Activated CD4-positive, alpha-beta T cell treated with anti-CD3 and anti-CD28 coated beads, Interleukin-2, amount 10 ng/mL, durations not matched to agents 24 days and 14 days (primary cell): ENCODE results near the gene SP100. TPM values are rescaled to one million over a fixed set of nuclear protein-coding genes. Genes with fewer than 3 reads are reported as not detected.
"Not testable (repeated sequence)": the region's sequence is repeated elsewhere in the genome, so short reads cannot be mapped to it uniquely, and the experiment has no call there.

Source experiments
- DNase-seq: peaks from one replicate; pipeline ENCODE4 v3.0.0; 2022
- H3K27ac Mint-ChIP-seq: one replicate; pipeline ENCODE4 v1.8.0; 2022; ENCODE audit warnings: mild to moderate bottlenecking, mixed read lengths
- H3K27me3 Mint-ChIP-seq: one replicate; pipeline ENCODE4 v1.8.0; 2022; ENCODE audit warnings: mixed read lengths
- H3K36me3 Mint-ChIP-seq: one replicate; pipeline ENCODE4 v1.8.0; 2022; ENCODE audit warnings: low read depth, mild to moderate bottlenecking, mixed read lengths
- H3K4me1 Mint-ChIP-seq: one replicate; pipeline ENCODE4 v1.8.0; 2021; ENCODE audit warnings: mixed read lengths
- H3K4me3 Mint-ChIP-seq: one replicate; pipeline ENCODE4 v1.8.0; 2022; ENCODE audit warnings: mild to moderate bottlenecking, moderate library complexity, mixed read lengths
- H3K9me3 Mint-ChIP-seq: one replicate; pipeline ENCODE4 v1.8.0; 2021; ENCODE audit warnings: mixed read lengths
- intact Hi-C: fragments of 100-400 bp; cut with micrococcal nuclease; formaldehyde crosslinking; loops from one replicate; pipeline ENCODE4 v1.15.1; 2023
- total RNA-seq: library from RNA; stranded (reverse); gene quantifications from 2 replicates; pipeline ENCODE4 v1.2.3, GENCODE V29; 2022

Gene SP100
- total RNA-seq, 1 donor from 2014 or later = 165 TPM

DNA sequence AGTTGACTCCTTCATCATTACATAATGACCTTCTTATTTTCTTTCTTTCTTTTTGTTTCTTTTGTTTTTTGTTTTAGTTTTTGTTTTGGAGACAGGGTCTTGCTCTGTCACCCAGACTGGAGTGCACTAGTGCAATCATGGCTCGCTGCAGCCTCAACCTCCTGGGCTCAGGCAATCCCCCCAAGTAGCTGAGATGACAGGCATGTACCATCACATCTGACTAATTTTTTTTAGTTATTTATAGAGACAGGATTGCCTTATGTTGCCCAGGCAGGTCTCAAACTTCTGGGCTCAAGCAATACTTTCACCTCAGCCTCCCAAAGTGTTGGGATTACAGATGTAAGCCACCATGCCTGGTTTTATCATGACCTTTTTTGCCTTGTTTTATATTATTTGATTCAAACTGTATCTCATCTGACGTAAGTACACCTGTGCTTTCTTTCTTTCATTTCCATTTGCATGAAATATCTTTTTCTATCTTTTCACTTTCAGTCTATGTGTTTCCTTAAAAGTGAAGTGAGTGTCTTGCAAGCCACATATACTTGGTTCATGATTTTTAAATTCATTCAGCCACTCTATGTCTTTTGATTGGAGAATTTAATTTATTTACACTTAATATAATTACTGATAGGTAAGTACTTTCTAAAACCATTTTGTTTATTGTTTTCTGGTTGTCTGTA lies 39.1 kb downstream of the SP100 start:
- Mint-ChIP-seq H3K36me3 (peaks cover 94% of the 10 kb centered on the region), H3K4me3 (no peak overlapping the region), H3K27me3 (no peaks in the 10 kb centered on the region), H3K4me1 (peaks cover 72% of the 10 kb centered on the region), H3K27ac (peak overlapping the region; percentile 46), H3K9me3 (peaks cover 33% of the 10 kb centered on the region)
- no peak for DNase-seq
- intact Hi-C loops = no loop called here

GRCh38 chr2:230457073-230457768 lies 41.2 kb downstream of the SP100 start:
- H3K27me3 Mint-ChIP-seq = no peaks in the 10 kb centered on the region
- peaks cover 93% of the 10 kb centered on the region for H3K36me3 Mint-ChIP-seq
- H3K4me3 Mint-ChIP-seq = peak overlapping the region; percentile 27
- peaks cover 63% of the 10 kb centered on the region for H3K4me1 Mint-ChIP-seq
- no peak for DNase-seq
- peak overlapping the region; percentile 78 for H3K27ac Mint-ChIP-seq
- peaks cover 29% of the 10 kb centered on the region for H3K9me3 Mint-ChIP-seq
- intact Hi-C loops = loop anchor here (1.0 kb wide), 1 partner anchor 9 kb away; no protein-coding TSS in a partner anchor

- Mint-ChIP-seq H3K36me3 (peaks cover 92% of the 10 kb centered on the region), H3K27ac (peak overlapping the region; percentile 78), H3K4me3 (peak overlapping the region; percentile 27), H3K27me3 (no peaks in the 10 kb centered on the region), H3K4me1 (peaks cover 63% of the 10 kb centered on the region), H3K9me3 (peaks cover 29% of the 10 kb centered on the region)
- no peak for DNase-seq
- intact Hi-C loops = loop anchor here (1.0 kb wide), 1 partner anchor 9 kb away; no protein-coding TSS in a partner anchor
Measured at GRCh38 chr2:230457793-230458192, 41.8 kb downstream of the SP100 start.

DNA sequence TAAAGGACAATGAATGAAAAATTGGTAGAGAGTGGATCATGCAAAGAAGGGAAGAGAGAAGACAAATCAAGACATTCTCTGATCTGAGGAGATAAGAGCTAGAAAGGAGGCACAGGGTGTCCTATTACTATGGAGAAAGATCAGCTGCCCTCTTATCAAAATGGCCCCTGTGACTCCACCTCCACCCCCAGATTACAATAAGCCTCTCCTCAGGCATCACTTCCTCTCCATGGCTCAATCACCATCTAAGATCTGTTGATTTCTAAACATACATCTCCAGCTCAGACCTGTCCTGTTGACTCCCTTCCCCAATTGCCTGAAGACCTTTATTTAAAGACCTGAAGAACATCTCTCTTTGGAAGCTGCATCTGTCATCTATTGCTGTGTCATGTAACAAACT lies 43.2 kb downstream of the SP100 start:
- intact Hi-C loops = no loop called here
- peak overlapping the region; percentile 78 for H3K27ac Mint-ChIP-seq
- peaks cover 50% of the 10 kb centered on the region for H3K4me1 Mint-ChIP-seq
- peaks cover 24% of the 10 kb centered on the region for H3K9me3 Mint-ChIP-seq
- no peak overlapping the region for H3K4me3 Mint-ChIP-seq
- H3K27me3 Mint-ChIP-seq = no peaks in the 10 kb centered on the region
- H3K36me3 Mint-ChIP-seq = peaks cover 92% of the 10 kb centered on the region
- no peak for DNase-seq

- Mint-ChIP-seq H3K4me3 (no peak overlapping the region), H3K4me1 (peaks cover 38% of the 10 kb centered on the region), H3K27me3 (no peaks in the 10 kb centered on the region), H3K9me3 (peaks cover 21% of the 10 kb centered on the region), H3K36me3 (peaks cover 82% of the 10 kb centered on the region), H3K27ac (peak overlapping the region; percentile 85)
- DNase-seq = no peak
- intact Hi-C loops = loop anchor here (5.0 kb wide), 2 partner anchors 111 to 326 kb away; no protein-coding TSS in a partner anchor
Measured at GRCh38 chr2:230471074-230471473, 55.1 kb downstream of the SP100 start.

DNA sequence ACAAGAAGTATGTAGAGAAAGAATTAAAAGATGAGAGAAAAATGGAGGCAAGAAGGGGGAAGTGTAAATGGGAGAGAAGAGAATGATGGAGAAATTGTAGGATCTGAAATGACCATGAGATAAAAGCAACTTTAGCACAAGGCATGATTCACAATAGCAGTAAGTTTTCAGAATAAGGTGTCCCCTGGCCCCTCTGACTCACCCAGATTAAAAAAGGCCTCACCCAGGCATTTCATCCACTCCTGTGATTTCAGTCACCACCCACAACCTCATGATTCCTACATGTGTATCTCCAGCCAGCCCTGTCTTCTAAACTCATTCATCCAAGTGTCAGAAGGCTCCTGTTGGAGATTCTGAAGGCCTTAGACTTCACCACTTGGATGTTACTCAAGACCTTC lies 56.6 kb downstream of the SP100 start:
- peak; percentile 72 for DNase-seq
- intact Hi-C loops = loop anchor here (1.0 to 5.0 kb wide), 5 partner anchors 26 to 325 kb away; partner anchors contain the start of gene SP100
- Mint-ChIP-seq H3K4me3 (peak overlapping the region; percentile 5), H3K36me3 (peaks cover 81% of the 10 kb centered on the region), H3K9me3 (peaks cover 17% of the 10 kb centered on the region), H3K27me3 (no peaks in the 10 kb centered on the region), H3K27ac (peak overlapping the region; percentile 85), H3K4me1 (peaks cover 34% of the 10 kb centered on the region)

- DNase-seq = peak; percentile 77
- peaks cover 36% of the 10 kb centered on the region for H3K4me1 Mint-ChIP-seq
- peaks cover 17% of the 10 kb centered on the region for H3K9me3 Mint-ChIP-seq
- H3K27me3 Mint-ChIP-seq = no peaks in the 10 kb centered on the region
- H3K4me3 Mint-ChIP-seq = peak overlapping the region; percentile 5
- peak overlapping the region; percentile 85 for H3K27ac Mint-ChIP-seq
- H3K36me3 Mint-ChIP-seq = peaks cover 78% of the 10 kb centered on the region
- intact Hi-C loops = loop anchor here (2.0 to 5.0 kb wide), 3 partner anchors 27 to 324 kb away; no protein-coding TSS in a partner anchor
Measured at GRCh38 chr2:230473378-230473777, 57.4 kb downstream of the SP100 start.

DNA sequence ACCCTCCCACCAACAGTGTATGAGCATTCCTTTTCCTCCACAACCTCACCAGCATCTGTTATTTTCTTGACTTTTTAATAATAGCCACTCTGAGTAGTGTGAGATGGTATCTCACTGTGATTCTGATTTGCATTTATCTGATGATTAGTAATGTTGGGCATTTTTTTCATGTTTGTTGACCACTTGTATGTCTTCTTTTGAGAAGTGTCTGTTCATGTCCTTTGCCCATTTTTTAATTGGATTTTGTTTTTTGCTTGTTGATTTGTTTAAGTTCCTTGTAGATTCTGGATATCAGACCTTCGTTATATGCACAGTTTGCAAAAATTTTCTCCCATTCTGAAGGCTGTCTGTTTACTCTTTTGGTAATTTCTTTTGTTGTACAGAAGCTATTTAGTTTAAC lies 59.1 kb downstream of the SP100 start:
- H3K36me3 Mint-ChIP-seq = peaks cover 84% of the 10 kb centered on the region
- intact Hi-C loops = no loop called here
- H3K27me3 Mint-ChIP-seq = no peaks in the 10 kb centered on the region
- no peak overlapping the region for H3K4me3 Mint-ChIP-seq
- DNase-seq = no peak
- peaks cover 37% of the 10 kb centered on the region for H3K4me1 Mint-ChIP-seq
- H3K27ac Mint-ChIP-seq = no peak overlapping the region
- H3K9me3 Mint-ChIP-seq = peaks cover 17% of the 10 kb centered on the region

GRCh38 chr2:230485801-230486341 lies 69.9 kb downstream of the SP100 start:
- DNase-seq = no peak
- H3K4me1 Mint-ChIP-seq = peaks cover 11% of the 10 kb centered on the region
- intact Hi-C loops = no loop called here
- H3K9me3 Mint-ChIP-seq = peaks cover 30% of the 10 kb centered on the region
- no peaks in the 10 kb centered on the region for H3K27me3 Mint-ChIP-seq
- H3K36me3 Mint-ChIP-seq = peaks cover 84% of the 10 kb centered on the region
- no peak overlapping the region for H3K4me3 Mint-ChIP-seq
- H3K27ac Mint-ChIP-seq = no peak overlapping the region

GRCh38 chr2:230491219-230491618 lies 75.2 kb downstream of the SP100 start:
- H3K27ac Mint-ChIP-seq, H3K4me3 Mint-ChIP-seq, intact Hi-C loops, DNase-seq, H3K27me3 Mint-ChIP-seq: not testable (repeated sequence)
- H3K9me3 Mint-ChIP-seq = peaks cover 24% of the 10 kb centered on the region
- peaks cover 31% of the 10 kb centered on the region for H3K4me1 Mint-ChIP-seq
- H3K36me3 Mint-ChIP-seq = peaks cover 93% of the 10 kb centered on the region

GRCh38 chr2:230492107-230492506 lies 76.1 kb downstream of the SP100 start:
- H3K27me3 Mint-ChIP-seq = no peaks in the 10 kb centered on the region
- H3K4me3 Mint-ChIP-seq = no peak overlapping the region
- intact Hi-C loops = no loop called here
- H3K4me1 Mint-ChIP-seq = peaks cover 38% of the 10 kb centered on the region
- DNase-seq = no peak
- H3K36me3 Mint-ChIP-seq = peaks cover 91% of the 10 kb centered on the region
- peaks cover 22% of the 10 kb centered on the region for H3K9me3 Mint-ChIP-seq
- peak overlapping the region; percentile 26 for H3K27ac Mint-ChIP-seq

- H3K4me1 Mint-ChIP-seq = peaks cover 43% of the 10 kb centered on the region
- peaks cover 11% of the 10 kb centered on the region for H3K9me3 Mint-ChIP-seq
- no peak for DNase-seq
- intact Hi-C loops = no loop called here
- H3K36me3 Mint-ChIP-seq = peaks cover 88% of the 10 kb centered on the region
- H3K4me3 Mint-ChIP-seq = no peak overlapping the region
- H3K27me3 Mint-ChIP-seq = no peaks in the 10 kb centered on the region
- peak overlapping the region; percentile 30 for H3K27ac Mint-ChIP-seq
Measured at GRCh38 chr2:230494980-230495379, 79.0 kb downstream of the SP100 start.

DNA sequence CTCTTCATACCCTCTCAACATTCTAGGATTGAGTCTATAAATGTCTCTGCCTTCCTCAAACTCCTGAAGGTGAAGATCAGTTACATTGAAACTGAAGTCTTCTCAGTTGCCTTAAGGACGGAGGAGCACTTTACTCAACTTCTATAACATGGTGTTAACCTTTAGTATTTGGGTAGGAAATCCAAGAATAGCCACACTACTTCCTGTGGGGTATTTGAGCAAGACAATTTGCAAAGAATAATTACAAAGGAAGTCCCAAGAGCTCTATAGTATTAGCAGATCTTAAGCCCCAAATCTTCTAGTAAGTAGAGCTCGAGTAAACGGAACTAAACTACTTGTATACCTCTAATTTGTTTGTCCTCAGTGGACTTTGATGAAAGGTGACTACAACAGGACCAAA lies 80.9 kb downstream of the SP100 start:
- intact Hi-C loops = no loop called here
- no peaks in the 10 kb centered on the region for H3K27me3 Mint-ChIP-seq
- peak overlapping the region; percentile 49 for H3K27ac Mint-ChIP-seq
- H3K9me3 Mint-ChIP-seq = peaks cover 8% of the 10 kb centered on the region
- peak overlapping the region; percentile 13 for H3K4me3 Mint-ChIP-seq
- peaks cover 84% of the 10 kb centered on the region for H3K36me3 Mint-ChIP-seq
- H3K4me1 Mint-ChIP-seq = peaks cover 31% of the 10 kb centered on the region
- DNase-seq = no peak
